ENCODE data around the gene ZNF275.

DNA sequence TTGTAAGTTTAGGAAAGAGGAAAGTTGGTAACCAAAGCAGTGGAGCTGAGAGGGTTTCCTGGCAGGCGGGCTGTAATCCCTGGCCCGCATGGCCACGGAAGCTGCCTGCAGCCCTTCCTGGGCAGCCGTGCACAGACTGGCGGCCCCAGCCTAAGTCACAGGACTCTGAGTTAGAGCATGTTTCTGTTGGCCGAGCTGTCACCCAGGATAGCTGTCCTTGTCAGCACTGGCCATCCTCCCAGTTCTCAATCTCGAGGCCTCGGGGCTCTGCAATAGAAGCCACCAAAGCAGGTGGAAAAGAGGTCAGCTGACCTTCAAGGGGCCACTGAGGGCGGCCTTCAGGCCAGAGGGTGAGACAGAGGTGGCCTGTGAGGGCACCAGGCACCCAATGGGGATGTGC lies 46.7 kb downstream of the ZNF275 start:
- TF ChIP-seq CTCF (IDR thresholded peaks at IDR 0.05; ENCODE audit: insufficient read depth, low read length, poor library complexity, severe bottlenecking) (no peak), EZH2phosphoT487 (conservative IDR thresholded peaks at IDR 0.05; ENCODE audit: low read length) (no peak)

Measured in SU-DHL-6 (cell line).